ENCODE results near the gene TTLL11.

GRCh38 chr9:121925935-121926334 is 167.2 kb downstream of the TTLL11 start:
- TF ChIP-seq, protein P1, sequence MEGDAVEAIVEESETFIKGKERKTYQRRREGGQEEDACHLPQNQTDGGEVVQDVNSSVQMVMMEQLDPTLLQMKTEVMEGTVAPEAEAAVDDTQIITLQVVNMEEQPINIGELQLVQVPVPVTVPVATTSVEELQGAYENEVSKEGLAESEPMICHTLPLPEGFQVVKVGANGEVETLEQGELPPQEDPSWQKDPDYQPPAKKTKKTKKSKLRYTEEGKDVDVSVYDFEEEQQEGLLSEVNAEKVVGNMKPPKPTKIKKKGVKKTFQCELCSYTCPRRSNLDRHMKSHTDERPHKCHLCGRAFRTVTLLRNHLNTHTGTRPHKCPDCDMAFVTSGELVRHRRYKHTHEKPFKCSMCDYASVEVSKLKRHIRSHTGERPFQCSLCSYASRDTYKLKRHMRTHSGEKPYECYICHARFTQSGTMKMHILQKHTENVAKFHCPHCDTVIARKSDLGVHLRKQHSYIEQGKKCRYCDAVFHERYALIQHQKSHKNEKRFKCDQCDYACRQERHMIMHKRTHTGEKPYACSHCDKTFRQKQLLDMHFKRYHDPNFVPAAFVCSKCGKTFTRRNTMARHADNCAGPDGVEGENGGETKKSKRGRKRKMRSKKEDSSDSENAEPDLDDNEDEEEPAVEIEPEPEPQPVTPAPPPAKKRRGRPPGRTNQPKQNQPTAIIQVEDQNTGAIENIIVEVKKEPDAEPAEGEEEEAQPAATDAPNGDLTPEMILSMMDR (optimal IDR thresholded peaks at IDR 0.05 in 1 of 3, IDR thresholded peaks at IDR 0.05 in 1 of 3, conservative IDR thresholded peaks at IDR 0.05 in 1 of 3; ENCODE audit: extremely low read depth in 1 of 3, insufficient read depth in 2 of 3, low read length in 3 of 3), result no peak
- no peak for TF ChIP-seq EZH2 (IDR thresholded peaks at IDR 0.05; ENCODE audit: low read length)

Data from keratinocyte (primary cell).